ENCODE measurements around the gene PPFIA4.

PPFIA4 gene

DNA sequence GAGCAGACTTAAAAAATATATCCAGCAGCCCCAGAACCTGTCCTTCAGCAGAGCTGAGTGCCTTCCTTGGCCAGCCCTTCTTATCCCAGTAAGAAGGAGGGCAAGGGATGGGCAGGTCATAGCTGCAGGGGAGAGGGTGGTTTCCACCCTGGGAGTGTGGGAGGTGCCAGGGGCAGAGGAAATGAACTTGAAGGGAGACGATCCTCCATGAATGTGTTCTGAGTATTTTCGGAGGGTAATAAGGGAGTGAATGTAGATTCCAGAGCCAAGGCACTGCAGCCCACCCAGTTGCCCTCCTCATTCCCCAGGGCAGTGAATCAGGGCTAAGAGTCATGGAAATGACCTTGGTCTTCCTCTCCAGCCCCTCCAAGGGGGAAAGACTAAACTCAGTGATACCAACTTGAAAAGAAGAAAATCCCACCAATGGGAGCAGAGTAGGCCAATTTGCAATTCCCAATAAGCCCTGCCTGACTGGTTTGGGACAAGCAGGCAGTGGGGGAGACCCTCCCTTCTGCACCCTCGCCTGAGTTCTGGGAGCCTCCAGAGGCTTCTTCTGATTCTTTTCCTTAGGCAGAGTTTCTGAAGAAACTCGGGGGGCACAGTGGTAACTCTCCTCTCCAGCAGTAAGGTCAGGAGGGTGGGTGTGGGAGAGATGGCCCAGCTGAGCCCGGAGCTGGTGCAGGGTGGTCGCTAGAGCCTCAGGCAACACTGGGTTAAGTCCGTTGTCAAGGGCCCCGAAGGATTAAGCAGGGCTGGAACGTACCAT lies 55.4 kb downstream of the PPFIA4 start:
- Histone ChIP-seq H3K27me3 (ENCODE audit: insufficient read depth, insufficient read length) (no peaks in the 10 kb centered on the region), H3K9me3 (ENCODE audit: insufficient read depth, low read length) (no peaks in the 10 kb centered on the region), H3K4me1 (ENCODE audit: insufficient read depth, insufficient read length) (peaks cover 27% of the 10 kb centered on the region), H3K9ac (ENCODE audit: insufficient read length, low read depth) (no peak overlapping the region), H3K36me3 (ENCODE audit: insufficient read depth, insufficient read length, low read length) (no peaks in the 10 kb centered on the region), H3K4me3 (ENCODE audit: insufficient read length, low read depth) (no peak overlapping the region)
- DNase-seq (ENCODE audit: low read depth, low spot score): no peak
- TF ChIP-seq ZNF274 (IDR thresholded peaks at IDR 0.05; ENCODE audit: low read depth, low read length): no peak

DNA sequence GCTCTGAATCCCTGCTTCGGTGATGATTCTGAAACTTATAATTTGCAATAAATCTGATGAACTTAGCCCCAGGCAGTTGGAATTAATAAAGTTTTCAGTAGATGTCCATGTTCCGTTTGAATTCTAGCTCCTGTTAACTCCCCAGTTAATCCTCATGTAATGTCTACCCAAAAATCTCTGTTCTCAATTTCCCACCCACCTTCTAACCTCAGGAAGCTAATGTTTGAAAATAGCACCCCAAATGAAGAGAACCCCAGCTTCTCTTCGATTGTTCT lies 55.9 kb downstream of the PPFIA4 start:
- Histone ChIP-seq H3K4me3 (ENCODE audit: insufficient read length, low read depth) (no peak overlapping the region), H3K36me3 (ENCODE audit: insufficient read depth, insufficient read length, low read length) (no peaks in the 10 kb centered on the region), H3K9ac (ENCODE audit: insufficient read length, low read depth) (no peak overlapping the region), H3K9me3 (ENCODE audit: insufficient read depth, low read length) (no peaks in the 10 kb centered on the region), H3K4me1 (ENCODE audit: insufficient read depth, insufficient read length) (peaks cover 27% of the 10 kb centered on the region), H3K27me3 (ENCODE audit: insufficient read depth, insufficient read length) (no peaks in the 10 kb centered on the region)
- DNase-seq (ENCODE audit: low read depth, low spot score): no peak
- TF ChIP-seq SUZ12 (IDR thresholded peaks at IDR 0.05; ENCODE audit: extremely low read depth, insufficient read depth, insufficient read length) (no peak), YY1 (IDR thresholded peaks at IDR 0.05; ENCODE audit: insufficient read depth, insufficient read length) (no peak), ZNF274 (IDR thresholded peaks at IDR 0.05; ENCODE audit: low read depth, low read length) (no peak)

DNA sequence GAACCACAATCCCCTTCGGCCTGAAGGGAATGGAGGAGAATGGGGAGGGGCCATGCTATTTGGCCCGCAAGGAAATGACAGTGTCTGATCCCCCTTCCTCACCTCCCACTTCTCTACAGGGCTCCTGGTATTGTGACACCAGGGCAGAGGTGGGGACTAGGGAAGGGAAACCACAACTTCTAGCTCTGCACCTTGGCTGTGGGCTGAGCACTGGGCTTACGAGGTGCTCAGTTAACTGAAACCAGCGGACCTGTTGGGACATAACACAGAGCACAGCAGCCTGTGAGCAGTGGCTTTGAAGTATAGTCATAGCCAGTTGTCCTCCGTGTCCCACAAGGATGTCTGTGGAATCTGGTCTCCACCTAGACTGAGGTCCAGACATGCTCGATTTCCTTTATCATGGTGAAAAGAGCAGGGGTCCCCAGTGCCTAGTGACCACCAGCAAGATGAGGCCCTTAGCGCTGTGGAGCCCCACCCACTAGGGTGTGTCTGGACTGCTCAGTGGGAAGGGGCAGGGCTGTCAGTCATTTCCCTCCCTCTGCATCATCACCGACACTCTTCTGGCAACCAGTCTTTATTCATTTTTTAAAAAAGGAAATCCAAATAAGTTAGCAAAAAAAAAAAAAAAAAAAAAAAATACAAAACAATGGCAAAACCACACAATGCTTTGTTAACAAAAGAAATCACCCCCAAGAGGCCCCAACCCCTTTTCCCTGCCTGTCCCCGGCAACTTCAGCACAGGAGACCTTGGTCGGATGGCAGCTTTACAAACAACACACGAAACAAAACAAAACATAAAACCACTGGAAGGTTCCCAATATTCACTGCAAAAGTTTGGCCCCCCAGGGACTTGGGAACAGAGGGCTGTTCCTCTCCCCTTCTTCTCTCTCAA lies 56.5 kb downstream of the PPFIA4 start:
- Histone ChIP-seq H3K4me1 (ENCODE audit: insufficient read depth, insufficient read length) (peaks cover 27% of the 10 kb centered on the region), H3K27me3 (ENCODE audit: insufficient read depth, insufficient read length) (no peaks in the 10 kb centered on the region), H3K9ac (ENCODE audit: insufficient read length, low read depth) (no peak overlapping the region), H3K9me3 (ENCODE audit: insufficient read depth, low read length) (no peaks in the 10 kb centered on the region), H3K36me3 (ENCODE audit: insufficient read depth, insufficient read length, low read length) (no peaks in the 10 kb centered on the region), H3K4me3 (ENCODE audit: insufficient read length, low read depth) (no peak overlapping the region)
- DNase-seq (ENCODE audit: low read depth, low spot score): no peak
- TF ChIP-seq YY1 (IDR thresholded peaks at IDR 0.05; ENCODE audit: insufficient read depth, insufficient read length): no peak

DNA sequence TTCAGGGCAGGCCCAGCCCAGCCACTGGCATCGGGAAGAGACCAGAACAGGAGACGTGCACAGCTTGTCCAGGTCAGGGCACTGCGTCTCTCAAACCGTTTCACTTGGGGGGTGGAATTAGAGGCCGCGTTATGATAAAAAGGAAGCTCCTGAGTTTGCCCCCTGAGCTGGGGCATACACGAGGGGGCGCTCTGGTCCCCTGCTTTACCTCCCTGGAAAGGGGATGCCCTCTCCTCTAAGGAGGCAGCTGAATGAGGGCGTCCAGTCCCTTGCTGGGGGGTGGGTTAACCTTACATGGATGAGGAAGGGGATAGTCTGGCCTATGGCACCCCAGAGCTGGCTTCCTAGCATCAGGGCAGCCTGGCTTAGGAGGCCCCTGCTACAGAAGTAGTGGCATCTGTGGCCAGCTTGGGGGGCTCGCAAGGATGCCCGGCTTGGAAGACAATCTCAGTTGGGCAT lies 57.2 kb downstream of the PPFIA4 start:
- Histone ChIP-seq H3K4me1 (ENCODE audit: insufficient read depth, insufficient read length) (peaks cover 27% of the 10 kb centered on the region), H3K9me3 (ENCODE audit: insufficient read depth, low read length) (no peaks in the 10 kb centered on the region), H3K36me3 (ENCODE audit: insufficient read depth, insufficient read length, low read length) (no peaks in the 10 kb centered on the region), H3K9ac (ENCODE audit: insufficient read length, low read depth) (no peak overlapping the region), H3K4me3 (ENCODE audit: insufficient read length, low read depth) (no peak overlapping the region), H3K27me3 (ENCODE audit: insufficient read depth, insufficient read length) (no peaks in the 10 kb centered on the region)
- TF ChIP-seq SUZ12 (IDR thresholded peaks at IDR 0.05; ENCODE audit: extremely low read depth, insufficient read depth, insufficient read length) (no peak), ZNF274 (IDR thresholded peaks at IDR 0.05; ENCODE audit: low read depth, low read length) (no peak), YY1 (IDR thresholded peaks at IDR 0.05; ENCODE audit: insufficient read depth, insufficient read length) (no peak)
- no peak for DNase-seq (ENCODE audit: low read depth, low spot score)

DNA sequence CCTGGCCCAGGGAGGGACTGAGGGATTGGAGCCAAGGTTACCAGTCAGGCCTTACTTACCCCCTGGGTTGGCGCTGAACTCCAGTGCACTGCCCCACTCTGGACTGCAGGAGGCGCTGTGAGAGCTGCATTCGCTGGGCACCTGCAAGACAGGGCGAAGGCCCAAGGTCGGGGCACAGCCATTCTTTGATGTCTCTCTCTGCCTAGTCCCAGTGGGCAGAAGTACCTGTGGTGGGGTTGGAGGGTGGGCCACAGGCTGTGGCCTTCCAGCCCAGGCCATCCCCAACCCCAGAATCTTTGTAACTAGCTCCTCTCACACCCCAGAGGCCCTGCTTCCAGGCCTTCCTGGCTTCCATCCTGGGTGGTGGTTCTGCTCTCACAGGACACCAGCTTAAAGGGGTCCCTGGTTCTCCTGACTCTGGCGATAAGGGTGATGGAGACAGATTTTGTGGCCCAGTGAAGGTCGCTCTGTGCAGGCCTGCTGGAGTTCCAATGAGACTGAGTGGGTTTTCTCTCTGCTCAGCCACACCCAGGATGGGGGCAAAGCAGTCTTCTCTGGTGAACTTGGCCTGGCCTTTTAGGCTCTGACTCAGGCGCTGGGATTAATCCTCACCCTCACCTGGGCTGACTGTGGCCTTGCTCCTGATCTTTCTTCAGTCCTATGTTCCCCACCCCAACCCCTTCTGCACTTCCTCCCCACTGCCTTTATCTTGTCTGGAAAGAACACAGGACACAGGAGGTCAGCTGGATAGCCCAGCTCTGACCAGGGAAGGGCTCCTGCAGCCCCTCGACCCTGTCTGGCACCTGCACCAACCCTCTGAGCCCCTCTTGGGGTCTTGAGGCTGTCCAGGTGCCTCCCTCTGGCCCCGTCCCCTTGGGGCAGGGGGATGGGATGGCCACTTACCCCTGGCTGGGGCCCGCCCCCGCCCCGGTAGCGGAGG lies 58.6 kb downstream of the PPFIA4 start:
- DNase-seq (ENCODE audit: low read depth, low spot score): peak; percentile 32
- Histone ChIP-seq H3K9me3 (ENCODE audit: insufficient read depth, low read length) (no peaks in the 10 kb centered on the region), H3K27me3 (ENCODE audit: insufficient read depth, insufficient read length) (no peaks in the 10 kb centered on the region), H3K4me3 (ENCODE audit: insufficient read length, low read depth) (no peak overlapping the region), H3K9ac (ENCODE audit: insufficient read length, low read depth) (no peak overlapping the region), H3K4me1 (ENCODE audit: insufficient read depth, insufficient read length) (peaks cover 27% of the 10 kb centered on the region), H3K36me3 (ENCODE audit: insufficient read depth, insufficient read length, low read length) (no peaks in the 10 kb centered on the region)
- TF ChIP-seq YY1 (IDR thresholded peaks at IDR 0.05; ENCODE audit: insufficient read depth, insufficient read length) (no peak), ZNF274 (IDR thresholded peaks at IDR 0.05; ENCODE audit: low read depth, low read length) (no peak), SUZ12 (IDR thresholded peaks at IDR 0.05; ENCODE audit: extremely low read depth, insufficient read depth, insufficient read length) (no peak)

DNA sequence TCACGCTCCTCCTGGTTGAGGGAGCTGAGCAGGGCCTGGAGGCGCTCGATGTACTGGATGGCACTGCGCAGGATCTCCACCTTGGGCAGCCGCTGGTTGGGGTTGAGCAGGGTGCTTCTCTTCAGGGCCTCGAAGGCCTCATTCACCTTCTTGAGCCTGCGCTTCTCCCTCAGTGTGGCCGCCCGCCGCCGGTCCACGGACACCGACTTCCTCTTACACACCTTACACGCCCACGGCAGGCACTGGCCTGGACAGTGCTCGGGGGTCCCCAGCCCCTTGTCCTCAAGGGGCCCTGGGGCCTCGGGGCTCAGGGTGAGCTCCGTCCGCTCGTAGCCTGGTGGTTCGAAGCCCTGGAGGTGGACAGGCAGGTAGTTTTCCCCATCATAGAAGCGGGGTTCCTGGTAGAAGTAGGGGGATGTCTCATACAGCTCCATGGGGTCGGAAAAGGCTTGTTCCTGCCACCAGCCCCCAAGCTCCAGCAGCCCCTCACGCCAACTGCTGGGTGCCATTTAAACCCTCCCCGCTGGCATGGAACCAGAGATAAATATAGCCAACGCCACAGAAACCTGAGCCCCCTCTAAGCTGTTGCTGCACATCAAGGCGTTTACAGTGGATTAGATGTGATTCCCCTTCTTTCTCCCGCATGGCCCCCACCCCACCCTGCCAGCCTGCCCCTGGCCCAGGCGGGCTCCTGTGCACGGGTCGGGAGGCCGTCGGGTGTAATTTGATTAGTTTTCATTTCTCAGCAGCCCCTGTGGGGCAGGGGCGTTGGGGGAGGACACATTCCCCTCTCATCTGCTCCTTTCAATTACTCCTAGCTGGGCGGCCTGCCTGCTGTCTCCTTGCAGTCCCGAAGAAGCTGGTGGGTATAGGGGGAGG lies 59.5 kb downstream of the PPFIA4 start, which contains the start of gene MYOG:
Gene MYOG, minus strand, starts transcription at position 485 of the 879 bp plus-strand sequence. Its CDS starts 51 bp downstream, at position 434.
- no peak for DNase-seq (ENCODE audit: low read depth, low spot score)
- TF ChIP-seq YY1 (IDR thresholded peaks at IDR 0.05; ENCODE audit: insufficient read depth, insufficient read length) (no peak), ZNF274 (IDR thresholded peaks at IDR 0.05; ENCODE audit: low read depth, low read length) (no peak), SUZ12 (IDR thresholded peaks at IDR 0.05; ENCODE audit: extremely low read depth, insufficient read depth, insufficient read length) (no peak)
- H3K27me3 ChIP-seq (ENCODE audit: insufficient read depth, insufficient read length): no peaks in the 10 kb centered on the region
- no peaks in the 10 kb centered on the region for H3K9me3 ChIP-seq (ENCODE audit: insufficient read depth, low read length)
- H3K36me3 ChIP-seq (ENCODE audit: insufficient read depth, insufficient read length, low read length): no peaks in the 10 kb centered on the region
- no peak within 1 kb of the TSS for H3K4me3 ChIP-seq (ENCODE audit: insufficient read length, low read depth)
- H3K4me1 ChIP-seq (ENCODE audit: insufficient read depth, insufficient read length): peaks cover 27% of the 10 kb centered on the region
- H3K9ac ChIP-seq (ENCODE audit: insufficient read length, low read depth): no peak within 1 kb of the TSS
